NCI-H345 treated with DMSO at 0.1 percent for 48 hours (cell line): Measurements from ENCODE around the gene OR4K13.

Source experiments
- DNase-seq: peaks from one replicate; lab custom pipeline; 2025; ENCODE audit not compliant: unreplicated experiment; lab: John Stamatoyannopoulos, UW

Gene OR4K13, protein sequence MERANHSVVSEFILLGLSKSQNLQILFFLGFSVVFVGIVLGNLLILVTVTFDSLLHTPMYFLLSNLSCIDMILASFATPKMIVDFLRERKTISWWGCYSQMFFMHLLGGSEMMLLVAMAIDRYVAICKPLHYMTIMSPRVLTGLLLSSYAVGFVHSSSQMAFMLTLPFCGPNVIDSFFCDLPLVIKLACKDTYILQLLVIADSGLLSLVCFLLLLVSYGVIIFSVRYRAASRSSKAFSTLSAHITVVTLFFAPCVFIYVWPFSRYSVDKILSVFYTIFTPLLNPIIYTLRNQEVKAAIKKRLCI

DNA sequence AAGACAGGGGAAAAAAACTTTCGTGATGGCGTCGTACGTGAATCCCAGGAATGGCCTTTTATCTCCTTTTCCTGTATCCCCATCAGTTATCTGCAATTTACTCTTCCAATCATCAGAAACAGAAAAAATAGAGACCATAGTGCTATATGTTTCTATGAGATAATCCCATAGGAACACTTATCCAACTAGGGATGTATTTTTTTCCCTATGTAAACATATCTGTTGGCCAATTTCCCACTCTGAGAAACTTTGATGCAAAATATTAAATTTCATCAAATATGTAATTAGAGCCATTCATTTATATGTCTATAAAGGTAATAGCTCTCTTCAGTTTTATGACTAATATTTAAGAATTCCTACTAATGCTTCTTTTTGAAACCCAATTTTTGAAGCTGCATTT, at the start of gene OR4K13:
Gene OR4K13, minus strand, starts transcription at position 101 of the 400 bp plus-strand sequence. CDS start 1,280 bp downstream, outside the sequence.
- no peak for DNase-seq

DNA sequence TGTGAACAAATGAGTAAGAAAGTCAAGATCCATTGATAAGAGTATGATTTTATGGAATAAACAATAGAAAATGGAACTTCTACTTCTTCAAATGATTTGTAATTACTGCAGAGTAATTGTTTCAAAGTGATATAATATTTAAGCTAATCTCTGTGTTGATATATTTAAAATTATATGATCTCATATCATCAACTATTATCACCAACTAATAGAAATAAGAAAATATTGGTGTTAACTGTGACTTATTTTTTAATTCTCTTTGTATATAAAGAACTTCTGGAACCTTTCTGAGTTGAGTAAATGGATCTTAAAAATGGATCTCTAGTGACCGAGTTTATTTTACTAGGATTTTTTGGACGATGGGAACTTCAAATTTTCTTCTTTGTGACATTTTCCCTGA, 23.9 kb upstream of the OR4K13 start, which contains the start of gene OR4L1:
Gene OR4L1, plus strand, starts transcription at position 301 of the 400 bp plus-strand sequence. Its CDS starts 0 bp downstream, at position 301.
- DNase-seq: no peak

DNA sequence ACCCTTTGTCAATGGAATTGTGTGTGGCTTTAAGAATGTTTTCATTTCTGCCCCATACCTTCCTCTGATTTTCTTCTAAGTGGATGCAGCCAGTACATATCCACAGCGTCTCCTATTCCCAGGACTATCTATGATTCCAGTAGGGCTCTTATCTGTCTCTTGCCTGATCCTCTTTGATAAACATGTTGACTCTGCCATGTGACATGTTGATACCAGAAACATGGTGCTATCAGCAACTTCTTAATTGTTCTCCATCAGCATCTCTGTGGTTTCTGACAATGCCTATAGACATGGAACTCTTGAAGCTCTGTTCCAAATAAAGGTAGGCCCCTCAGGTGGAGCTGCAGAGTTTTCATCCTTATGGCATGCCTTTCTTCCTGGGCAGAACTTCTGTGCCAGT, 12.4 kb upstream of the OR4K13 start:
- no peak for DNase-seq

DNA sequence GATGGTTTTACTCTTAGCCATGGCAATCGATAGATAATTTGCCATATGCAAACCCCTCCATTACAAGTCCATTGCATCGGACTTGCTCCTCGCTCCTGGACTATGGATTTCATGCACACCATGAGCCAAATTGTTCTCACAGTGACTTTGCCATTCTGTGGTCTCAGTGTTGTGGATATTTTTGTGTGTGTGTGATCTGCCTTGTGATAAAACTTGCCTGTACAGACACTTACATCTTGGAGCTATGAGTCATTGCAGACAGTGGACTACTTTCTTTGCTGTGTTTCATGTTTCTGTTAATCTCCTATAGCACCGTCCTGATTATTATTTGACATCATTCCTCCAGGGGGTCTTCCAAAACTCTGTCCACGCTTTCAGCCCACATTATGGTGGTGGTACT, 8.4 kb upstream of the OR4K13 start:
- DNase-seq: no peak

DNA sequence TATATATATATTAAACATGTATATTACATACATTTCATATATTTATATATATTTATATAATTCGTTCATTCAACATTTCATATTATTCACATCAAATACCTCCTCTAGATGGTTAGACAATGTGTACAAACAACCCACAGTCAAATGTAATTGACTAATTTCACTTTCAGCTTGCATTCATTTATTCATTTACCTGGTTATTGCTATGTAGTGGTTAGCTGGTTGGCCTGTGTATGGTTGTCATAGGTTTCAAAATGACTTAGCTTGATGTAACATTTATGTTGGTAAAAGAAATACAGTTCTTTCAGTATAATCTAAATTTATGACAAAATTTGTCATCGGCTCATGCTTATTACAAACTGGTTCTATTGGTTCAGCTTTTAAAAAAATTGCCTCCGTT, 389 bp downstream of the OR4K13 start:
- no peak for DNase-seq

DNA sequence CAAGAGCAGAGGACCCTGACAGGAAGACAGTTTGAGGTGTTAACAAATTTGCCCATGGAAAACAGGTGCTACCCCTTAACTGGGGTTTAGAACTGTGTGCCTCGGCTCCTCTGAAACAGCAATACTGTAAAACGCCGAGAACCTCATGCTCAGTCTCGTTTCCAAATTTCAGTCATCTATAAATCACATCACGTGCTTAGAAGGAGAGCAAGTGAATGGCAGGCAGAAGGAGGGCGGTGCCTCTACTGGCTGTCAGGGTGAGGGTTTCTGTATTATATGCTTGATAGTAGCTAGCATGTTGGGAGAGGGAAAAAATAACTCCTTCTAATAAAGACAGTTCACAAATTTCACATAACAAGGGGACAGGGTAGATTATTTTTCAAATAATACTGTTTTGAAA, 4.8 kb downstream of the OR4K13 start:
- no peak for DNase-seq

DNA sequence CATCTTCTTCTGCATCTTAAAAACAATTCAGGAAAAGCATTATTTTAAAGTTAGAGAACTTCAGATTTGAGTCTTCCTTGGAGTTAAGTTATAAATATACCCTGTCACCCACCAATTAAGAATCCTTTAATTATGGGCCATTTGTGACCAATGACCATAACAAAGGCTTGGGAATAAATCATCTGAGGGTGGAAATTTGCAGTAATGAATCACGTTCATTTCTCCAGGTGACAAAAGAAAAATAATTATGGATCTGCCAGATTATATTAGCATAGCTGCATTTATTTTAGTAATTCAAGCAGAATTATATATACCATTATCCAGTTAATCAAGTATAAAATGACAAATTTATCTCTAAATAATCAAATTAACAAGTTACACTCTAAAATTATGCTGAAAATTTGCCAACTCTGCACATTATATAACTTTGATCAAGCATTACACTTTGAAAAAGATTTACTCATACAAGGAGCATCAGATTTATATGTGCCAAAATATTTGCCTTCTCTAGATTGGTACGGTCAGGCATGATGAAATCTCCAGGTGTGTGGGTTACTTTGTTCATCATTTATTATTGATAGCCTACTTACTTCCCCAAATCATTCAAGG, 16.5 kb downstream of the OR4K13 start, which contains the start of gene OR4K14:
Gene OR4K14, minus strand, starts transcription at position 51 of the 609 bp plus-strand sequence. CDS start 4,114 bp downstream, outside the sequence.
- no peak for DNase-seq

DNA sequence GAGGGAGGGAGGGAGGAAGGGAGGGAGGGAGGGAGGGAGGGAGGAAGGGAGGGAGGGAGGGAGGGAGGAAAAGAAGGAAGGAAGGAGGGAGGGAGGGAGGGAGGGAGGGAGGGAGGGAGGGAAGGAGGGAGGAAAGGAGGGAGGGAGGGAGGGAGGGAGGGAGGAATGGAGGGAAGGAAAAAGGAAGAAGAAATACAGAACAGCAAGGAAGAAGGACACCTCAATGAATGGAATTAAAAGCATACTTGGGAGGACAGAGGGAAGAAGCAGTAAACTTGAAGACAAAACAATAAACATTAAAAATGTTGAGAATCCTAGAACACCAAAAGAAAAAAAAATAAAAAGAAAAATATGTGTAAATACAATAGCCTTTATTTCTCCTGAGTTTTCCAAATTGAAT, 27.7 kb downstream of the OR4K13 start:
- no peak for DNase-seq

DNA sequence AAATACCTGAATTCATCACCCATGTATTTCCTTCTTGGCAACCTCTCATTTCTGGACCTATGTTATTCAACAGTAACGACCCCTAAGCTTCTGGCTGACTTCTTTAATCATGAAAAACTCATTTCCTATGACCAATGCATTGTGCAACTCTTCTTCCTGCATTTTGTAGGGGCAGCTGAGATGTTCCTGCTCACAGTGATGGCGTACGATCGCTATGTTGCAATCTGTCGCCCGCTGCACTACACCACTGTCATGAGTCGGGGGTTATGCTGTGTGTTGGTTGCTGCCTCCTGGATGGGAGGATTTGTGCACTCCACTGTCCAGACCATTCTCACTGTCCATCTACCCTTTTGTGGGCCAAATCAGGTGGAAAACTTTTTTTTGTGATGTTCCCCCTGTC, 33.5 kb downstream of the OR4K13 start:
- no peak for DNase-seq

DNA sequence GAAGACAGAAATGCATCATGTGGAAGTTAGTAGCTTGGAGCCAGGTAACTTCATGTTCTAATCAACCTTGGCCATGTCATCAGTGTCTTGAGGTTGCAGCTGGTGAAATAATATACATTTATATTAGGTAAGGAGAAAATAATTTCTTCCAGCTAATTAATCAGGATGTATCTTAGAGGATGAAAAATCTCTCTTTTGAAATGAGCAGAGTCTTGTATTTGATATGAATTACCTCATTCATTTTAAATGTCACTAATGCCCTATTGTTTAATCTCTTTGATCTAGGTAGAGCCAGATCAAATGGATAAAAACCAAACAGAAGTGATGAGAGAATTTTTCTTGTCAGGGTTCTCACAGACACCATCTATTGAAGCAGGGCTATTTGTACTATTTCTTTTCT, 34.0 kb downstream of the OR4K13 start, which contains the start of gene OR4Q2:
Gene OR4Q2, plus strand, starts transcription at position 301 of the 400 bp plus-strand sequence.
- DNase-seq: no peak

DNA sequence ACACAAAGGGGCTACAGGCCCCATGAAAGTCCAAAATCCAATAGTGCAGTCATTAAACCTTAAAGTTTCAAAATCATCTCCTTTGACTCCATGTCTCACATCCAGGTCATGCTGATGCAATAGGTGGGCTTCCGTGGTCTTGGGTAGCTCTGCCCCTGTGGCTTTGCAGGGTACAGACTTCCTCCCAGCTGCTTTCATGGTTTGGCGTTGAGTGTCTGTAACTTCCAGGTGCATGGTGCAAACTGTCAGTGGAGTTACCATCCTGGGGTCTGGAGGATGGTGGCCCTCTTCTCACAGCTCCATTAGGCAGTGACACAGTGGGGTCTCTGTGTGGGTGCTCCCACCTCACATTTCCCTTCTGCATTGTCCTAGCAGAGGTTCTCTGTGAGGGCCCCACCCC, 42.4 kb downstream of the OR4K13 start:
- no peak for DNase-seq
